Inflammatory macrophage (primary cell): Measurements from ENCODE around the gene ZNF609.
A peak's percentile ranks its signal among the peaks of the same experiment; 100 is the strongest.

Experiments used
- DNase-seq, 2 donors: peaks; one replicate each; pipeline ENCODE4 v3.0.0-alpha.2; 2020 to 2022
- total RNA-seq, 18 experiments: gene quantifications; one replicate each; lab custom pipeline; 2026; ENCODE audit warnings: mixed read lengths in 6 of 18, inconsistent platforms in 2 of 18; lab: John Stamatoyannopoulos, UW

The ZNF609 gene, protein sequence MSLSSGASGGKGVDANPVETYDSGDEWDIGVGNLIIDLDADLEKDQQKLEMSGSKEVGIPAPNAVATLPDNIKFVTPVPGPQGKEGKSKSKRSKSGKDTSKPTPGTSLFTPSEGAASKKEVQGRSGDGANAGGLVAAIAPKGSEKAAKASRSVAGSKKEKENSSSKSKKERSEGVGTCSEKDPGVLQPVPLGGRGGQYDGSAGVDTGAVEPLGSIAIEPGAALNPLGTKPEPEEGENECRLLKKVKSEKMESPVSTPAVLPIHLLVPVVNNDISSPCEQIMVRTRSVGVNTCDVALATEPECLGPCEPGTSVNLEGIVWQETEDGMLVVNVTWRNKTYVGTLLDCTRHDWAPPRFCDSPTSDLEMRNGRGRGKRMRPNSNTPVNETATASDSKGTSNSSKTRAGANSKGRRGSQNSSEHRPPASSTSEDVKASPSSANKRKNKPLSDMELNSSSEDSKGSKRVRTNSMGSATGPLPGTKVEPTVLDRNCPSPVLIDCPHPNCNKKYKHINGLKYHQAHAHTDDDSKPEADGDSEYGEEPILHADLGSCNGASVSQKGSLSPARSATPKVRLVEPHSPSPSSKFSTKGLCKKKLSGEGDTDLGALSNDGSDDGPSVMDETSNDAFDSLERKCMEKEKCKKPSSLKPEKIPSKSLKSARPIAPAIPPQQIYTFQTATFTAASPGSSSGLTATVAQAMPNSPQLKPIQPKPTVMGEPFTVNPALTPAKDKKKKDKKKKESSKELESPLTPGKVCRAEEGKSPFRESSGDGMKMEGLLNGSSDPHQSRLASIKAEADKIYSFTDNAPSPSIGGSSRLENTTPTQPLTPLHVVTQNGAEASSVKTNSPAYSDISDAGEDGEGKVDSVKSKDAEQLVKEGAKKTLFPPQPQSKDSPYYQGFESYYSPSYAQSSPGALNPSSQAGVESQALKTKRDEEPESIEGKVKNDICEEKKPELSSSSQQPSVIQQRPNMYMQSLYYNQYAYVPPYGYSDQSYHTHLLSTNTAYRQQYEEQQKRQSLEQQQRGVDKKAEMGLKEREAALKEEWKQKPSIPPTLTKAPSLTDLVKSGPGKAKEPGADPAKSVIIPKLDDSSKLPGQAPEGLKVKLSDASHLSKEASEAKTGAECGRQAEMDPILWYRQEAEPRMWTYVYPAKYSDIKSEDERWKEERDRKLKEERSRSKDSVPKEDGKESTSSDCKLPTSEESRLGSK (N-terminal part only)
- total RNA-seq, result 26.0 to 116 (median 56.6) reads per million in 18 experiments

GRCh38 chr15:64460206-64460723 lies at the start of gene ZNF609:
Gene ZNF609 (plus strand): TSS chr15:64460578. CDS start chr15:64499420, 38,842 bp downstream.
- peak; percentile 85 to 93 for DNase-seq

DNA sequence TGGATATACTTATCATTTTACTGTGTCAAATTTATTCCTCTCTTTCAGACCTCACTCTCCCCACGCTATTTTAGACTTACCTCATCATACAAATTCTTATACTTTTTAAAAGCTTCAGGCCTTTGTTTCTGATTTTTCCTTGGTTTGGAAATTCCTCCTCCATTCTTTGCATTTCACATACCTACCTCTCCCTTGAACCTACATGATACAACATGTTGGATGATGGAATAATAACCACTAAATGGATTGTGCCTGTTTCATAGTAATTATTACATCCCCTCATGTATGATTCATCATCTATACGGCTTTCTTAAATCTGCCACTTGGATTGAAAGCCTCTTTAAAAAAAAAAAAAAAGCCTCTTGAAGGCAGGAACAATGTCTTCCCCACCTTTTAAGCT lies 48.2 kb upstream of the ZNF609 start:
- no peak for DNase-seq

GRCh38 chr15:64422697-64423096 lies 37.7 kb upstream of the ZNF609 start:
- no peak for DNase-seq

- DNase-seq, result no peak
These were observed 36.4 kb upstream of the ZNF609 start for GRCh38 chr15:64423970-64424369.

- DNase-seq, result no peak
These were observed 35.2 kb upstream of the ZNF609 start for GRCh38 chr15:64425221-64425620.

GRCh38 chr15:64426845-64427465 lies 33.4 kb upstream of the ZNF609 start:
- DNase-seq, result peak in 1 of 2 donors; percentile 20

GRCh38 chr15:64429448-64429847 lies 30.9 kb upstream of the ZNF609 start:
- DNase-seq, result no peak

- DNase-seq, result peak in 1 of 2 donors; percentile 26
These were observed 30.2 kb upstream of the ZNF609 start for GRCh38 chr15:64430000-64430735.

GRCh38 chr15:64437982-64438381 lies 22.4 kb upstream of the ZNF609 start:
- DNase-seq, result no peak

DNA sequence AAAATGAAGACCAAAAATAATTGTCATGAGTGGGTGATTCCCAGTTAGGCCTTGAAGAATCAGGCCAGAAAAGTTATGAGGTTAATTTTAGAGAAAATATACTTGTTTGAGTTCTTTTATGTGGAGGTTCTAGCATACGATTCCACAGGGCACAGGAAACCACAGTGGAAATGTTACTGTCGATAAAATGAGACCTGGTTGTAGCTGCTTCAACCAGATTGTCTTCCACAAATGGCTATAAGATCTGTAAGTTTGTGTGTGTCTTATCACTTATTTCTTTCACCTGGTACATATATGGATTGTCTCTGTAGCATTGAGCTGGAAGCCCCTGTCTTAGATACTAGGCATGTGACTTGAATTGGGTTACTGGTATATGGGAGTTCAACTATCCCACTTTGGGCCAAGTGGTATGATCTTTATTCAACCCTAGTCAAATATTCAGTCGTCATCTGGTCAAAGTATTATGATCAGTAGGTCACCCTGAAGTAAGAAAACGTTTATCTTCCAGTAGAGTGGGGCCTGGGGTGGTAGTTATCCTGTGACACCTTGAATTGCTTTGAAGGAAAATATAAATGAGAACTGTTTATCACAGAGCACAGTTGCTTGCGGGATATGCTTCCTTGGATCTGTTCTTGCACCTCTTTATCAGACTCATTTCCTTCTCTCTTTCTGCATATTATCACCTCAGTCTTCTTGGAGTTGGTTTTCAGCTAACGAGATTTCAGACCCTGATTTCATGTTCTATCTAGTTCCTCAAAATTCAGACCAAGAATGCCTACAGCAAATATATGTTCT lies 21.5 kb upstream of the ZNF609 start:
- no peak for DNase-seq

- DNase-seq, result no peak
These were observed 18.5 kb upstream of the ZNF609 start for GRCh38 chr15:64441852-64442251.

GRCh38 chr15:64443016-64443415 lies 17.4 kb upstream of the ZNF609 start:
- DNase-seq, result no peak

GRCh38 chr15:64443747-64444621 lies 16.4 kb upstream of the ZNF609 start:
- DNase-seq, result no peak

- DNase-seq, result no peak
These were observed 15.5 kb upstream of the ZNF609 start for GRCh38 chr15:64444836-64445235.

DNA sequence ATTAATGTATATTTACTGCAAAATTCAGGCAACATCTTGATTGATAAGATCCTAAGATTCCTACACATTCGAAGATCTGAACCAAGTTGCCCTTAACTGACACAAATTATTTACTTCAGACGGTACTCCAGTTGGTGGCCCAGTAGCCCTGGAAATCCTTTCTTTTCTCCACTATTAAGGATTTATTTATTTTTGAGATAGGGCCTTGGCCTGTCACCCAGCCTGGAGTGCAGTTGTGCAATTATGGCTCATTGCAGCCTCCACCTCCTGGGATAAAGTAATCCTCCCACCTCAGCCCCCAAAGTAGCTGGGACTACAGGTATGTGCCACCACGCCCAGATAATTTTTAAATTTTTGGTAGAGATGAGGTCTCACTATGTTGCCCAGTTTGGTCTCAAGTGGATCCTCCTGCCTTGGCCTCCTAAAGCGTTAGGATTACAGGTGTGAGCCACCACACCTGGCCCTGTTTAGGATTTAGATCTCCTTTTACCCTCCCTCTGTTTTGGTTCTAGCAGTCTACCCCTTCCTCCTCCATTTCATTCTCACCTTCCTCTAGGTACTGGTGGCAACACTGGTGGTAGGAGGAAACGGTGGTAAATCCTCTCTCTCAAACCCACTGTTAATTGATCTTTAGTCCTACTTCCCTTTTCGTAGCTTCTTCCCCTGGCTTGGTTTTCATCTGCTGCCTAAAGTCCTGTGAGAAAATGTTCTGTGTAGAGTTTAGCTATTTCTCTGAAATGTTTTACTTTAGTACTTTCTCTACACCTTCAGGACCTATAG lies 12.7 kb upstream of the ZNF609 start:
- DNase-seq, result no peak

DNA sequence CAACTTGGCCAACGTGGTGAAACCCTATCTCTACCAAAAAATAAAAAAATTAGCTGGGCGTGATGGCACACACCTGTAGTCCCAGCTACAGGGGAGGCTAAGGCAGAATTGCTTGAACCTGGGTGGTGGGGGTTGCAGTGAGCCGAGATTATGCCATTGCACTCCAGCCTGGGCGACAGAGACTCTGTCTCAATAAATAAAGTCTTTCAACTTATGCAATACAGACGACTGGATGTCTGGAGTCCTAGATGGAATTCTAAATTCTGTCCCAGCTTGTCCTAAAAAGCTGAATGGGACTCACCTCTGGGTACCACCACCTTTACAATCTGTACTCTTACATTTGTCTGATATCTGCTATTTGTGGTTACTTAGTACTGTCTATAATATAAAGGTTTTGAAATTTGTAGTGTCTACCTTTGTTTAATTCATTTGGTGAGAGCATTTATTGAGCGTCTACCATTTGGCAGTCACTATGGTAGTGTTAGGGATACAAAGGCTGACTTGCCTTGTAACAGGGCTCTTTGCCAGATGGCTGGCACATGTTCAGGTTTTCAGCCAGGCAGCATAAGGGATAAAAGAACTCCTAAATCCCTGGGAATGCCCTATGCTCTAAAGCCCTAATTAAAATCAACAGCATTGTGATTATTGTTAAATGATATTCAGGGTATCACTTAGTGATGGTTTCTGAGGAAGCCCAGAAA lies 7.2 kb upstream of the ZNF609 start:
- DNase-seq, result no peak

GRCh38 chr15:64453689-64454037 lies 6.7 kb upstream of the ZNF609 start:
- no peak for DNase-seq

- DNase-seq, result no peak
These were observed 6.1 kb upstream of the ZNF609 start for GRCh38 chr15:64454282-64454681.
